Thyroid gland (tissue), 4 donors: ENCODE data around the gene WASF3.

Source experiments
- CTCF ChIP-seq, 6 experiments: fragments of 200-600 bp in 3 of 6; fragments of 450-650 bp in 3 of 6; sonication (generic) in 3 of 6; IDR thresholded peaks; one replicate each; pipeline ENCODE4 v1.5.1; 2016 to 2019; ENCODE audit warnings: antibody characterized with exemption in 6 of 6, mild to moderate bottlenecking in 2 of 6, inconsistent platforms in 1 of 6, moderate library complexity in 1 of 6
- POLR2A ChIP-seq, 2 donors: fragments of 450-650 bp; IDR thresholded peaks; one replicate each; pipeline ENCODE4 v1.6.1; 2017; ENCODE audit warnings: antibody characterized with exemption in 2 of 2, mild to moderate bottlenecking in 2 of 2, moderate library complexity in 1 of 2

GRCh38 chr13:26718872-26719271, 161.4 kb downstream of the WASF3 start:
- TF ChIP-seq POLR2A (IDR thresholded peaks at IDR 0.05) = no peak
- no peak for TF ChIP-seq CTCF (IDR thresholded peaks at IDR 0.05)
